Fibroblast of skin of left biceps (primary cell): Measurements from ENCODE around the gene ASIC5.

Source experiments
- DNase-seq, 2 experiments: peaks; one replicate each; pipeline ENCODE4 v3.0.0-alpha.2; 2013; ENCODE audit warnings: low read depth in 2 of 2

Gene ASIC5

DNA sequence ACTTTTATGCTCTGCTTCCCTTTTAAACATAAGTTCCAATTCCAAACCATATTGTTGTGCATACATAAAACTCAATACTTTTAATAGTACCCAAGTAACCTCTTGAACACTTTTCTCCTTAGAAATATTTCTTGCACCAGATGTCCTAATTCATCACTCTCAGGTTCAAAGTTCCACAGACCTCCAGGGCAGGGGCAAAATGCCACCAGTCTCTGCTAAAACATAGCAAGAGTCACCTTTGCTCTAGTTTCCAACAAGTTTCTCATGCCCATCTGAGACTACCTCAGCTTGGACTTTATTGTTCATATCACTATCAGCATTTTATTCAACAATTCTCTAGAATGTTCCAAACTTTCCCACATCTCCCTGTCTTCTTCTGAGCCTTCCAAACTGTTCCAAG is 13.7 kb upstream of the ASIC5 start:
- DNase-seq = no peak

DNA sequence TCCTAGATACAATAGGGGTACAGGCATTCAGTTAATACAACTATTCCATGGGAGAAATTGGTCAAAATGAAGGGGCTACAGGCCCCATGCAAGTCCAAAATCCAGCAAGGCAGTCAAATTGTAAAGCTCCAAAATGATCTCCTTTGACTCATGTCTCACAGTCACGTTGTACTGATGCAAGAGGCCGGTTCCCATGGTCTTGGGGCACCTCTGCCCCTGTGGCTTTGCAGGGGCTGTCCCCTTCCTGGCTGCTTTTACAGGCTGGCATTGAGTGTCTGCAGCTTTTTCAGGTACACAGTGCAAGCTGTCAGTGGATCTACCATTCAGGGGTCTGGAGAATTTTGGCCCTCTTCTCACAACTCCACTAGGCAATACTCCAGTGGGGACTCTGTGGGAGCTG is 12.5 kb upstream of the ASIC5 start:
- DNase-seq = no peak

DNA sequence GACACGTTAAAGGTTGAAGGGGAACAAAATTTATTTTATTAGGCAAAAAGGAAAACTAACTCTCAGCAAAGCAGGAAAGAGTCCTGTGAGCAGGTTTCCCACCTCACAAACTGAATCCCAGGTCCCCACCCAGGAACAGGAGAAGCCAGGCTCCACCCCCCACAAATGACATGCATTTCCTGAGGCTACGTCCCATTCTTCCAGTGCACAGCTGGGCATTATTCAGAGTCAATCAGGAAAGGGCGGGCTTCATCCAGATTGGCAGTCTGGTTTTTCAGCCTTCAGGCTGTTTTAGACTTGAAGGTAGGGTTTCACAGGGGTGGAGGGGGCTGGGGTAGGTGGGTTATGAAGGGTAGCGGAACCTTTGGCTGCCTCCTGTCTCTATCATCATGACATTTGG is 11.9 kb upstream of the ASIC5 start:
- DNase-seq = no peak

DNA sequence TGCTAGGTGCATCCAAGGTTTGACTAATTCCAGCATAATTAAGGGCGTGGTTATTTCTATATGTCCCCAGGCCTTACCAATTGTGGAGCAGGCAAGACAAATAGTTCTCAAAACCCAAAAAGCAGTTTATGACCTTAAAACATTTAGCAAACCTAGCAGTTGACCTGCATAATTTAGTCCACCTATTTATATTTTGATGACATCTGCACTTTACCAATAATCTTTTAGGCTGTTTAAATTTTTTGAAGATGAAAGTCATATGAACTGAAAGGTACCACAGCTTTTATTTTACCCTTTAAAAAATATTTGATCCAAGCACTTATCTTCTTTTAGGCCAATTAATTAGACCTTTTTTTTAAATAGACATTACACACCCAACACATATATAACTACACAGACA is 9.8 kb upstream of the ASIC5 start:
- no peak for DNase-seq

DNA sequence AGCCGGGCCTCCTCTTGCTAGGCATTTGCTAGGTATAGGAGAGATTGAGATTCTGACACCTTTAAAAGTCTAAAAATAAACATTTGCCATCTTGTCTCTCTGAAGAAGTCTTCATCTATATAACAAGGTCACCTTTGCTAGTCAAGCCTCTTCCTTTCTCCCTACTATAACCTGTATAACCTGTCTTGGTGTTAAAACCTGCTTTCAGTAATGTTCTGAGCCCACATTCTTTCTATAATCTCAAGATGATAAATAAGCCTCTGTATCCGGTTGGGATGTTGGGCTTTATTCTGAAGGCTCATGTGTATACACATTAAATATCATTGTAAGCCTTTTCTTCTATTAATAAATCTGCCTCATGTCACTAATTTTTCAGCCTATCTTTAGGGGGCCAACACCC is 10.2 kb downstream of the ASIC5 start:
- DNase-seq = no peak

DNA sequence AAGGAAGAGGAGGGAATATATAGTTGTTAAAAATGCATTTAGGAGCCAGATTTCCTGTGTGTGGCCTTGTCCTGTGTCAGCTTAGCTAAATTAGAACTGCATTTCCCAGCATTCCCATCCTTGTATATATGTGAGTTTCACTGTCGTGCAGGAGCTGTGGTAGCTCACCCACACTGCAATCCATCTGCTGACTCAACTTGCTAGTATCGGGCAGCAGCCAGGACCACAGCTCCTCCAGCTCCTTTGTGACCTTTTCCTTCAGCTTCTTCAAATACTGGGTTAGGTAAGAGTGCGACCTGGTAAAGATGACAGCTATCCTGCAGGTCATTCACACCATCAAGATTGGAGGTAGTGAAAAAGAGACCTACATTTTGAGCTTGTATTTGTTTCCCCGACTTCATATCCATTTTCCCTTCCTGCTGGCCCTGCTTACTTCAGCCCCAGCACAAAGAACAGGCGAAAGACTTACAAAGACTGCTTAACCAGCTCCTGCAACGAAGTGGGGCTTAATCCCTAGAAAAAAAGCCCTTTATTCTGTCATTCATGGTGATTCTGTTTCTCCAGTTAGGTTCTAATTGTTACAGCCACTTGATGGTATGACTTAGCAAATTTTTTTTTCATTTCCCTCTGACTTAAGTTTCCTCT is 11.4 kb downstream of the ASIC5 start:
- peak; percentile 12 to 23 for DNase-seq

DNA sequence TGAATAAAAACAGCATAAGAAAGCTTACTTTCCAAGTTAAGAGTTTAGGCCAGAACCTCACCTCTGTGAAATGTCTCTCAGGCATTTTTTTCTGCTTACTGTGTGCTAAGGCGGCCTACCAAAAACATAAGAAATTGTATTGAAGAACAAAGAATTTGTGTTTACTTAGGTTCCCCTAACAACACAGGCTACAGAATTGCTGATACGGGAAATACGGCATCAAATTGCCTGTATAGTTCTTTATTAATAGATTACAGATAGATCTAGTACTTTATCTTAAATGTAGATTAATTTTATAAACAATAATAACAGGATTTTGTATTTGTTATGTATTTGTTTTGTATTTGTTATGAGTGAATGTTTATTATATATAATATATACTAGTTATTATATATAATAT is 12.9 kb downstream of the ASIC5 start:
- no peak for DNase-seq

DNA sequence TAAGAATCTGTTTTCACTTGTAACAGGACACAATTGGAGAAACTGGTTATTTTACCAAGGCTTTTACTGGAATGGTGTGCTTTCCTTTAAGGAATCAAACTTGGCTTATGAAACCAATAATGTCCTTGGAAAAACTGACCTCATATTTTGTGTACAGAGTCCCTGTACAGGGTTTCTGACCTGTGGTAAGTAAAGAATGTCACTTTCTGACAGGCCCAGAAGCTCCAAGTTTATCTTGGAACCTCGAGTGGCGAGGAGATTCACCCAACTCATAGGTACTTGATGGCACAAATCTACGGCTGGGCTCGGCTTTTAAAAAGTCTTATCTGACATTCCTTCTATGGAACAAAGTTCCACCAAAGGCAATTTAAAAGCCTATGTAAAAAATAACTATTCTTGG is 17.0 kb downstream of the ASIC5 start:
- DNase-seq = no peak

DNA sequence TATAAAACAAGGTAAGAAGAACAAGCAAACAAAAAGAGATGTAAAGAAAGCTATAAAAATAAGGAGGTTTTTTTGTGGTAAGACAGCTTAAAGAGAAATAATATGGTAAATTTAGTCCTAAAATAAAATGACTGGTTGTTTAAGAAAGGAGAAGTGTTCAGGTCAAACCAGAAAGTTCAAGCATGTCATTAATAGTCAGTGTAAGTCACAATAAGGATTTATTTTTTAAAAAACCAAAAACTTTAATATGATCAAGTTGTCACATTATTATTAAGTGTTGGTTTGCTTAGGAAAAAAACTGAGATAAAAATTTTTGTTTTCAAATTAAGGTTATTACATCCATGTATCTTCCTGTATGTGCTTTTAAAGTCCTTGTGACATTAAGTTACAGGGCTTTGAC is 19.1 kb downstream of the ASIC5 start:
- DNase-seq = no peak

DNA sequence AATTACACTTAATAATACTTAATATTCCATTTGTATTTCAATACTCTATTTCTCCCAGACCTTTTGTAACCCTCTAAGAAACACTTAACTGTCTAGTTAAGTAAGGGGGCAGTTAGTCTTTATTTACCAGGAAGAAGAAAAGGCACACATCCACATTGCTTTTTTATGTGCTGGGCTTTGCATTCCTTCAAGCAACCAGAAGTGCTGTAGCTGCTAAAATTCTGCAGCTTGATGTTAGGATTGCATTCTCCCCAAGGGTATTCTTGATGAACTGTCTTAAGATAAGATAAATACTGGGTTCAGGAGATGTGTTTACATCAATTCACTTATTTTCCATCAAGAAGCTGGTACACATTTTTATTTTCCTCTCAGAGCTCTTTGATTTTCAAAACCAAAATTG is 24.0 kb downstream of the ASIC5 start:
- no peak for DNase-seq

DNA sequence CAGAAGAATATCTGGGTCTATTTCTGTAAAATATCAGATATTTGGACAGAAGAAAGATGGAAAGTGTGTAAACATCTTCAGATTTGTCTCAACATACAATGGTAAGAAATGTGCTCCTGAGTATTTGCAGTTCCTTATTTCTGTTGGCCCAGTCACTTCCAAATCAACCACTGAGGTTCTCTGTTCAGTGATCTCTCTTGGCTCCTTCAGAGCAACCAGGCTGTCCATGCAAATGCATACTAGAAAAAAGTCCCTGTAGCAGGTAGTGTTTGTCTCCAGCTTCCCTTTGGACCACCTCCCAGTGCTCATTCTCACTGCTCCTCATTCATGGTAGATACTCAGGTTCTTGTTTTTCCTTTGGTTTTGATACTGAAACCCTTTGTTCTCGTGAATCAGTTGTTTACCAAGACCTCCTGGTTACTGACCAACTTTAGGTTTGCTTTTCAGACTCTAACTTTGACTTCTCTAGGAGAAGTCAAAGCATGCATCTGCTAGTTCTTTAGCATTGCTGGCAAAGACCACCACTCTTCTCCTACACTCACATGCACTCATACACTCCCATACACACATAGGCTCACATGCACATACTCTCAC is 28.8 kb downstream of the ASIC5 start:
- no peak for DNase-seq

DNA sequence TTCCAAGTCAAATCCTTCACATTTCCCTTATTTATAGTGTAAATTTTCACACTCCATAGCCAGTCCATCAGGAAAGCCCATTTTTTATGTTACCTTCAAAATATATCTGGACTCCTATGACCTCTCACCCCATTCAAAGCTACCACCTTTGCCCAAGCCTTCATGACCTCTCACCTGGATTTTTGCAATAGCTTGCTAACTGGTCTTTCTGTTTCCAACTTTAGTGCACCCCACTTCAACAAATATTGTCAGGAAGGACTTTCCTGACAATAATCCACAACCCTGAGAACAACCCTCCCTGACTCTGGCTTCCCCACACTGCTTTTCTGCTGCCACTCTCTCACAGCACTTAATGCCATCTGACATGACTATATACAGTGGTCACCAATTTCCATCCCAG is 33.4 kb downstream of the ASIC5 start:
- no peak for DNase-seq

DNA sequence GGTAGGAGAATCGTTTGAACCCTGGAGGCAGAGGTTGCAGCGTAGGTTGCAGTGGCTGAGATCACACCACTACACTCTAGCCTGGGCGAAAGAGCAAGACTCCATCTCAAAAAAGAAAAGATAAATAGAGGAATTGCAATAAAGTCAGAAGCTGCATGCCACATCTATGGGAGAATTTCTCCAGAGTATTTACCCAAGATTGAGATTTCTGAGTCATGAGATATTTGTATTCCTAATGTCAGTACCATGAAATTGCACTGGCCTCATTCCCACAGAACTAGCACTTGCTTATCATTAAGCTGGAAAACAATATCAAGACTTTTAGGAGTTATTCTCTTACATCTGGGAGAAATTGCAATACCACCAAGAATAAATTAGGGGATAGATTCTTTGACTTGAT is 37.4 kb downstream of the ASIC5 start:
- no peak for DNase-seq

DNA sequence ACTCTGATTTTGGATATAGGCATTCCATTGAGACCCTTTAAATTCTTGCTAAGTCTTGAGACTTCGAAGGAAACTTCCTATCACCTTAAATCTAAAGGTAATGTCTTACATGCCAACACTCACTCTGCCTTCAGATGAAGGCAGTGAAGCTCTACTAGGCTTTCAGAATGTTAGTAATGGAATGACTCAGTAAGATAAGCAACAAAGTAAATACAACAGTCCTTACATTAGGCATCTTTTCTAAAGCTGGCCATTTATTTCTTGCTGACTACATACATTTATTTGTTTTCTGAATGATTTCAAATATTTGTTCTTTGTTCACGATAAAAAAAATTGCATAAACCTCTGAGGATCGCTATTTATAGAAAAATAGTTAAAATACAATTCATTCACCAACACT is 43.5 kb downstream of the ASIC5 start:
- no peak for DNase-seq

DNA sequence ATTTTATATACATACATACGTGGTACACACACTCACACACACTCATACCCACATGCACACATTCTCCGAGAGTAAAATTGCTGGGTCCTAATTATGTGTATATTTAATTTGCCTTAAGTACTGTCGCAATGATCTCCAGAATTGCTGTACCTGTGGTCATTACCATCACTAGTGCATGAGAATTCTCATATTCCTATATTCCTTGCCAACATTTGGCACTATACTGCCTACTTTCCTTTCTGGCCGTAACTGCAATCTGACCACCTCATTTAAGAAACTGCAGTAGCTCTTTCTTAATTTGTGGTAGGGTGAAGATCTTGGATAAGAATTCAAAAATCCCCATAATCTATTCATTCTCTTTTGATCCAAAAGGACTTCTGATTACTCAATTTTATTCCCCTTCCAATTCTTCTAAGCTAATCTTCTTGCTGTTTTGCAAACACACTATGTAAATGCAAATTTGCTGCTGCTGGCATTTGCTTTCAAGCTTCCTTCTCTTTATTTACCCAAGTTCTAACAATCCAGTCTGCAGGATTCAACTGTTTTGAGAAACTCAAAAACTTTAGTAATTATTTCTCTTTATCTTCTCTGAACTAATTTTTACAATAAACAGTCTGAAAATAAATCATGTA is 45.1 kb downstream of the ASIC5 start:
- no peak for DNase-seq

DNA sequence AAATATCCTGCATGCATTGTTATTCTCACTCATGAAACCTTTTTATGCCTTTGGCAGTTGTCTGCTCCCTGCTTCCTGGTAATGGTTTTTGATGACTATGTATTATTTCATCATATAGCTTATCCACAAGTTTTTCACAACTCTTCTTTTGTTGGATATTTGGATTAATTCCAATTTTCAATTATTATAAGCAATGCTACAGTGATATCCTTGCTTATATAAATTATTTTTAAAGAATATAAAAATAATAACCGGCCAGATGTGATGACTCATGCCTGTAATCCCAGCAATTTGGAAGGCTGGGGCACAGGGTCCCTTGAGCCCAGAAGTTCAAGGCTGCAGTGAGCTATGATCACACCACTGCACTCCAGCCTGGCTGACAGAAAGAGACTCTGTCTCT is 47.0 kb downstream of the ASIC5 start:
- no peak for DNase-seq

DNA sequence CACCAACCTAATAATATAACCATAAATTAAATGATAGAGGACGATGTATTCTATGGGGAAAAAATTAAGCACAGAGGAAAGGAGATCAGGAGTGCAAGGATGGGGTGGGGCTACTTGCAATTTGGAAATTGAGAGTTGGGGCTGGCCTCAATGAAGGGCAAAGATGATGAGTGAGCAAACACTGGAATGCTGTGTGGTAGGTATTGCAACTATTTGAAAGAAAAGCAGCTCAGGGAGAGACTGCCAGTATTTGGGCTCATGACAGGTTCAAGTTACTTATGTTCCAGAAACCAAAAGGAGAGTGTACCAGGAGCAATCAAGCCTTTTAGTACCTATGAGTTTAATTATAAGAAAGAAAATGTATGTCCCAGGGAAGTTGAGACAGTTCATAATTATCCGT is 47.4 kb downstream of the ASIC5 start:
- no peak for DNase-seq

DNA sequence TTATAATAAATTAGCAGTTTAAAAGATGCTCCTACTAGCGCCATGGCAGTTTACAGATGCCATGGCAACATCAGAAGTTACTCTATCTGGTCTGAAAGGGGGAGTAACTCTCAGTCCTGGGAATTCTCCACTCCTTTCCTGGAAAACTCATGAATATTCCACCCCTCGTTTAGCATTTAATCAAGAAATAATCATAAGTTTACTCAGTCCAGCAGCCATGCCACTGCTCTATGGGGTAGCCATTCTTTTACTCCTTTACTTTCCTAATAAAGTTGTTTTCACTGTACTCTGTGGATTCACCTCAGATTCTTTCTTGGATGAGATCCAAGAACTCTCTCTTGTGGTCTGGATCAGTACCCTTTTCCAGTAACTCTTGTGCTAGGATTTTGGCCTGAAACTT is 55.0 kb downstream of the ASIC5 start:
- DNase-seq = no peak

DNA sequence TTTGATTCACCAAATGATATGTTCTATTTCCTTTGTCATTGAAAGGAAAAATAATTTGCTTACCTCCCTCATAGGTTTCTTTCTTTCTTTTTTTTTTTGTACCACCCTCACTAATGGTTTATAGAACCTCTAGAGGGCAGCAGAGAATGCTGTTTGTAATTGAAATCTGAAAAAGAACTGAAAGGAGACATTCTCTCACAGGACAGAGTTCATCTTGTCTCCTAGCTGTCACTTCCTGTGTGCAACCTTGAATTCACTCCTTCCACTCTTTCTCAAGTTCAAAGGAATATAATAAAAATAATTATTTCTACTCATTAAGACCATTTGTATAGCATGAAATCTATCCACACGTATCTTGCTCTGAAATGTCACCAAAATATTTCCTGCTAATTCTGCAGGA is 56.2 kb downstream of the ASIC5 start:
- peak; percentile 75 for DNase-seq

DNA sequence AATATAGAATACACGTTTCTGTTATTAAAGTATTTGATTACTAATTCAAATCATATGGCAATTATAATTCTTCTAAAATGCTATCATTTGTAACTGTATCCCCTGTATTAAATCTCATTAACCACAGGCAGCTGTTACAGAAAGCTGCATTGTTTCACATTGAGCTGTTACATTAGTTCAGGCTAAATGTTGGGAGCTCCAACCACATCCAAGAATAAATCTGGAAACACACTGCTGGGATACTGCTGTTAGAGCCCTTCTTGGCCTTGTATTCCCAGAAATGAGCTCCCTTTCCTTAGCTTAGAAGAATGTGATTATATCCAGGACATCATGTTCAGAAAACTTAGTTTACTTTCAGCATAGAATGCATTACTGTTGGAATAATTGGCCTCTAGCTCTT is 59.1 kb downstream of the ASIC5 start:
- peak; percentile 94 to 96 for DNase-seq

DNA sequence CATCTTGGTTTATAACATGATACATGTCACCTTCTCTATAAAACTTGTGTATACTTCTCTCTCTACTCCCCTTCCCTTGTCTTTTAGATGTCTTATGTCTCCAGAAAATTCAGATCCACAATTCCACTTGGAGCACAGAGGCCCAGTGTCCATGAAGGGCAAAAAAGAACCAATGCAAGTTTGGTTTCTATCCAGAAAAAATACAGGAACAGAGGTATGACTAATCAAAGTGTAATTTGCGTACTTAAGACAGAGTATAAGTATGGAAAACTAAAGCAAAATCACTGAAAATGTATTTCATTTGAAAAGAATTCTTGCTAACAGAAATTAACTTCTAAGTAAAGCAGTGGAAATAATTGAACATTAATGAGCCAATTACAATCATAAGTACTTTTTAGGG is 61.1 kb downstream of the ASIC5 start:
- no peak for DNase-seq

DNA sequence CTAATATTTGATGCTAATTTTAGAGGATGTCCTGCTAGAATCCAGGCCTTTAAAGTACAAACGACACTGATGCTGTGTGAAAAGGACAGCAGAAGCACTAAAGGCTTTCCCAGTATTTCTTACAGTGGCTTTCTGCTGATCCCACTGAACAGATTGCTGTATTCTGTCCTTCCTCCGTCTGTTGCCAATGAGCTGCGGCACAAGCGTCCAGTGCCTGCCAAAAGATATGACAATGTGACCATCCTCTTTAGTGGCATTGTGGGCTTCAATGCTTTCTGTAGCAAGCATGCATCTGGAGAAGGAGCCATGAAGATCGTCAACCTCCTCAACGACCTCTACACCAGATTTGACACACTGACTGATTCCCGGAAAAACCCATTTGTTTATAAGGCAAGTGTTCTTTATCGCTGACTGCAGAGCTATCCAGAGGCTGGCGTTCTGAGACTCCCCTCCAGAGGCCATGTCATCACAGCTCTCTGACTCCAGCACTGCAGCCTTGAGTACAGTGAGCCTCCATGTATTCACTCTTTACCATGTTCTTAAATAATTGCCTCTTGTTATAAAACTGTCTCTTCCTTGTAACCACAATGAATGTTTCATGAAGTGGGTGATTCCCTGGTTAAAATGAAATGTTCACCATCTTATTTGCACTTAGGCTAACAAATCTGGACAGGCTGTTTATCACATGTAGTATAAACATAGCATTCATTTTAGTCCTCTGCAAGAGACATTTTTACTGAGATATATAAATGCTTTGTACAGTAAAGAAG is 63.7 kb downstream of the ASIC5 start:
- DNase-seq = no peak
